ENCODE results near the gene HOXA7. TPM values are rescaled to one million over a fixed set of nuclear protein-coding genes. Genes with fewer than 3 reads are reported as not detected.

Gene HOXA7
- total RNA-seq, 1 donor from 2014 or later, result 1.4 TPM

GRCh38 chr7:27116962-27117886 lies 39.3 kb downstream of the HOXA7 start:
- H3K4me3 Mint-ChIP-seq (ENCODE audit: low read depth), result peak overlapping the region; percentile 97
- DNase-seq (ENCODE audit: low spot score, unreplicated experiment), result no peak
- H3K4me1 Mint-ChIP-seq (ENCODE audit: low read depth), result peaks cover 64% of the 10 kb centered on the region
- peaks cover 14% of the 10 kb centered on the region for H3K36me3 Mint-ChIP-seq (ENCODE audit: insufficient read depth)
- no peak for TF ChIP-seq CTCF (IDR thresholded peaks at IDR 0.05; ENCODE audit: unreplicated experiment)
- peak overlapping the region; percentile 81 for H3K27ac Mint-ChIP-seq
- no peaks in the 10 kb centered on the region for H3K27me3 Mint-ChIP-seq
- H3K9me3 Mint-ChIP-seq (ENCODE audit: low read depth), result no peaks in the 10 kb centered on the region

GRCh38 chr7:27116031-27116961 lies 40.2 kb downstream of the HOXA7 start:
- Mint-ChIP-seq H3K9me3 (ENCODE audit: low read depth) (no peaks in the 10 kb centered on the region), H3K4me3 (ENCODE audit: low read depth) (peak overlapping the region; percentile 97), H3K4me1 (ENCODE audit: low read depth) (peaks cover 66% of the 10 kb centered on the region), H3K27me3 (no peaks in the 10 kb centered on the region), H3K27ac (peak overlapping the region; percentile 98), H3K36me3 (ENCODE audit: insufficient read depth) (peaks cover 15% of the 10 kb centered on the region)
- no peak for TF ChIP-seq CTCF (IDR thresholded peaks at IDR 0.05; ENCODE audit: unreplicated experiment)
- no peak for DNase-seq (ENCODE audit: low spot score, unreplicated experiment)

GRCh38 chr7:27115221-27116026 lies 41.1 kb downstream of the HOXA7 start:
- Mint-ChIP-seq H3K4me1 (ENCODE audit: low read depth) (peaks cover 66% of the 10 kb centered on the region), H3K9me3 (ENCODE audit: low read depth) (no peaks in the 10 kb centered on the region), H3K27ac (peak overlapping the region; percentile 98), H3K4me3 (ENCODE audit: low read depth) (peak overlapping the region; percentile 97), H3K36me3 (ENCODE audit: insufficient read depth) (peaks cover 18% of the 10 kb centered on the region), H3K27me3 (no peaks in the 10 kb centered on the region)
- DNase-seq (ENCODE audit: low spot score, unreplicated experiment), result peak; percentile 46
- no peak for TF ChIP-seq CTCF (IDR thresholded peaks at IDR 0.05; ENCODE audit: unreplicated experiment)

GRCh38 chr7:27114881-27115220 lies 41.6 kb downstream of the HOXA7 start:
- peaks cover 63% of the 10 kb centered on the region for H3K4me1 Mint-ChIP-seq (ENCODE audit: low read depth)
- no peaks in the 10 kb centered on the region for H3K27me3 Mint-ChIP-seq
- H3K9me3 Mint-ChIP-seq (ENCODE audit: low read depth), result no peaks in the 10 kb centered on the region
- H3K36me3 Mint-ChIP-seq (ENCODE audit: insufficient read depth), result peaks cover 20% of the 10 kb centered on the region
- no peak for TF ChIP-seq CTCF (IDR thresholded peaks at IDR 0.05; ENCODE audit: unreplicated experiment)
- peak overlapping the region; percentile 98 for H3K27ac Mint-ChIP-seq
- H3K4me3 Mint-ChIP-seq (ENCODE audit: low read depth), result peak overlapping the region; percentile 97
- no peak for DNase-seq (ENCODE audit: low spot score, unreplicated experiment)

Data from progenitor cell of endocrine pancreas (in vitro differentiated cells).